HG03342 (cell line): ENCODE results near the gene POU3F3.

Experiments used
- ATAC-seq: cut with Tn5 transposase; IDR thresholded peaks from one replicate; pipeline ENCODE4 v1.9.1; 2021; ENCODE audit warnings: mild to moderate bottlenecking, moderate library complexity; ENCODE audit not compliant: unreplicated experiment

The POU3F3 gene

GRCh38 chr2:104853534-104854497 is at the start of gene POU3F3:
Gene POU3F3, plus strand, starts transcription at chr2:104854115. Its CDS starts 1,396 bp downstream, at chr2:104855511.
- ATAC-seq: no peak

- ATAC-seq: no peak
These were observed 49.6 kb upstream of the POU3F3 start for GRCh38 chr2:104804148-104804890.

GRCh38 chr2:104812286-104812685 is 41.6 kb upstream of the POU3F3 start:
- ATAC-seq: no peak

- no peak for ATAC-seq
These were observed 37.8 kb upstream of the POU3F3 start for GRCh38 chr2:104816143-104816542.

GRCh38 chr2:104818264-104818663 is 35.7 kb upstream of the POU3F3 start:
- ATAC-seq: no peak

- no peak for ATAC-seq
These were observed 33.8 kb upstream of the POU3F3 start for GRCh38 chr2:104820126-104820525.

- ATAC-seq: no peak
These were observed 28.6 kb upstream of the POU3F3 start for GRCh38 chr2:104825124-104825865.

- no peak for ATAC-seq
These were observed 27.9 kb upstream of the POU3F3 start for GRCh38 chr2:104826016-104826415.

GRCh38 chr2:104831742-104832141 is 22.2 kb upstream of the POU3F3 start:
- ATAC-seq: no peak

- ATAC-seq: no peak
These were observed 19.3 kb upstream of the POU3F3 start for GRCh38 chr2:104834431-104835153.

GRCh38 chr2:104836265-104836664 is 17.6 kb upstream of the POU3F3 start:
- ATAC-seq: no peak

GRCh38 chr2:104836841-104837240 is 17.1 kb upstream of the POU3F3 start:
- ATAC-seq: no peak

- no peak for ATAC-seq
These were observed 13.8 kb upstream of the POU3F3 start for GRCh38 chr2:104840156-104840555.

- no peak for ATAC-seq
These were observed 12.9 kb upstream of the POU3F3 start for GRCh38 chr2:104840893-104841585.

- ATAC-seq: no peak
These were observed 12.2 kb upstream of the POU3F3 start for GRCh38 chr2:104841744-104842143.

GRCh38 chr2:104844807-104845551 is 8.9 kb upstream of the POU3F3 start:
- ATAC-seq: no peak

- no peak for ATAC-seq
These were observed 8.4 kb upstream of the POU3F3 start for GRCh38 chr2:104845552-104845931.

- ATAC-seq: no peak
These were observed 7.7 kb upstream of the POU3F3 start for GRCh38 chr2:104845946-104846785.
